Hematopoietic multipotent progenitor cell treated with erythropoietin and hydrocortisone succinate and interleukin-3 and kit ligand, for 6 days (in vitro differentiated cells): ENCODE measurements around the gene OR6K2.
"Not testable (repeated sequence)": the region's sequence is repeated elsewhere in the genome, so short reads cannot be mapped to it uniquely, and the experiment has no call there.

Experiments
- DNase-seq: peaks from one replicate; pipeline ENCODE4 v3.0.0-alpha.2; 2015

The OR6K2 gene

GRCh38 chr1:158700552-158700951, at the start of gene OR6K2:
Gene OR6K2 (minus strand): TSS chr1:158700652. CDS start chr1:158700652, 0 bp downstream.
- DNase-seq = no peak

- DNase-seq = no peak
These were observed 35.4 kb upstream of the OR6K2 start for GRCh38 chr1:158735848-158736247.

- peak; percentile 37 for DNase-seq
These were observed 32.1 kb upstream of the OR6K2 start for GRCh38 chr1:158732524-158732923.

GRCh38 chr1:158731707-158732106, 31.3 kb upstream of the OR6K2 start:
- no peak for DNase-seq

GRCh38 chr1:158730453-158730852, 30.0 kb upstream of the OR6K2 start:
- no peak for DNase-seq

GRCh38 chr1:158728510-158729225, 28.2 kb upstream of the OR6K2 start:
- no peak for DNase-seq

- DNase-seq = no peak
These were observed 24.0 kb upstream of the OR6K2 start for GRCh38 chr1:158724442-158724841.

GRCh38 chr1:158720620-158721019, 20.2 kb upstream of the OR6K2 start, which contains the start of gene OR6K3:
Gene OR6K3 (minus strand): TSS chr1:158720720. CDS start chr1:158718115, 2,605 bp downstream.
- DNase-seq = no peak

GRCh38 chr1:158719664-158720063, 19.2 kb upstream of the OR6K2 start:
- no peak for DNase-seq

- DNase-seq = no peak
These were observed 16.9 kb upstream of the OR6K2 start for GRCh38 chr1:158717344-158717743.

- DNase-seq = no peak
These were observed 15.9 kb upstream of the OR6K2 start for GRCh38 chr1:158716335-158716734.

- DNase-seq = no peak
These were observed 14.3 kb upstream of the OR6K2 start for GRCh38 chr1:158714754-158715153.

- DNase-seq = no peak
These were observed 10.6 kb upstream of the OR6K2 start for GRCh38 chr1:158711098-158711497.

- DNase-seq = no peak
These were observed 5.6 kb upstream of the OR6K2 start for GRCh38 chr1:158706096-158706495.

GRCh38 chr1:158694596-158694995, 5.9 kb downstream of the OR6K2 start:
- peak; percentile 63 for DNase-seq

GRCh38 chr1:158692356-158692755, 8.1 kb downstream of the OR6K2 start:
- DNase-seq = no peak

GRCh38 chr1:158691907-158692306, 8.5 kb downstream of the OR6K2 start:
- DNase-seq = peak; percentile 96

GRCh38 chr1:158691149-158691548, 9.3 kb downstream of the OR6K2 start:
- DNase-seq = not testable (repeated sequence)

GRCh38 chr1:158689875-158690274, 10.6 kb downstream of the OR6K2 start:
- no peak for DNase-seq

GRCh38 chr1:158689110-158689509, 11.3 kb downstream of the OR6K2 start:
- peak; percentile 93 for DNase-seq

GRCh38 chr1:158688343-158688742, 12.1 kb downstream of the OR6K2 start:
- not testable (repeated sequence) for DNase-seq

- DNase-seq = peak; percentile 51
These were observed 13.4 kb downstream of the OR6K2 start for GRCh38 chr1:158687037-158687436.

- peak; percentile 98 for DNase-seq
These were observed 14.1 kb downstream of the OR6K2 start, which contains the start of gene SPTA1 for GRCh38 chr1:158686111-158687009. Gene SPTA1 (minus strand): TSS chr1:158686715. CDS start chr1:158686517, 198 bp downstream.

GRCh38 chr1:158685085-158685484, 15.4 kb downstream of the OR6K2 start:
- DNase-seq = peak; percentile 59
